Upper lobe of left lung (tissue), 4 donors: ENCODE measurements around the gene SERPINA12.

Experiments
- EP300 ChIP-seq, 4 donors: sonication (generic); formaldehyde crosslinking; IDR thresholded peaks; one replicate each; pipeline ENCODE4 v1.5.1; 2017; ENCODE audit warnings: antibody characterized with exemption in 4 of 4, control low read depth in 2 of 4
- POLR2A ChIP-seq, 4 donors: fragments of 450-650 bp; IDR thresholded peaks; one replicate each; pipeline ENCODE4 v1.5.1; 2016 to 2017; ENCODE audit warnings: antibody characterized with exemption in 4 of 4, mild to moderate bottlenecking in 2 of 4
- POLR2AphosphoS5 ChIP-seq, 2 donors: sonication (generic); formaldehyde crosslinking; IDR thresholded peaks; one replicate each; pipeline ENCODE4 v1.5.1; 2017; ENCODE audit warnings: antibody characterized with exemption in 2 of 2
- TF ChIP-seq, protein P1 (sequence below), 6 experiments: fragments of 450-650 bp in 4 of 6; fragments of 200-600 bp in 2 of 6; sonication (generic) in 2 of 6; IDR thresholded peaks; one replicate each; pipeline ENCODE4 v1.5.1; 2016 to 2019; ENCODE audit warnings: antibody characterized with exemption in 6 of 6

DNA sequence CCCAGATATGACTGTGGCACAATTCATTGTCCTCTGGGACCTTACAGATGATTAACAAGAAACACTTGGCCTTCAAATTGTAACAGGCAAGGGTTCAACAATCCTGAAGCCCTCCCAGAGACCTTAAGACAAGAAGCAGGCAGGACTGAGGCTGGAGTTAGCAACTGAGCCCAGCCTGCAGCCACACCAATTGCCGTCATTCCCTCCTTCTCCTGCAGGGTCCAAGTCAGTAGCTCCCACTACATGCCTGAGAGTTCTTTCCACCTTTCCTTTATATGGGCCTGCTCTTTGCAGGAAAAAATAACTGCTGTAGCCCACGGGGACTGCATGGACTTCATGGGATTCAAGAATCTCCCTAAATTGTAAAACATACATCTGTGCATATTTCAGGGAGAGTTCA lies 49.6 kb upstream of the SERPINA12 start:
- TF ChIP-seq, protein P1, sequence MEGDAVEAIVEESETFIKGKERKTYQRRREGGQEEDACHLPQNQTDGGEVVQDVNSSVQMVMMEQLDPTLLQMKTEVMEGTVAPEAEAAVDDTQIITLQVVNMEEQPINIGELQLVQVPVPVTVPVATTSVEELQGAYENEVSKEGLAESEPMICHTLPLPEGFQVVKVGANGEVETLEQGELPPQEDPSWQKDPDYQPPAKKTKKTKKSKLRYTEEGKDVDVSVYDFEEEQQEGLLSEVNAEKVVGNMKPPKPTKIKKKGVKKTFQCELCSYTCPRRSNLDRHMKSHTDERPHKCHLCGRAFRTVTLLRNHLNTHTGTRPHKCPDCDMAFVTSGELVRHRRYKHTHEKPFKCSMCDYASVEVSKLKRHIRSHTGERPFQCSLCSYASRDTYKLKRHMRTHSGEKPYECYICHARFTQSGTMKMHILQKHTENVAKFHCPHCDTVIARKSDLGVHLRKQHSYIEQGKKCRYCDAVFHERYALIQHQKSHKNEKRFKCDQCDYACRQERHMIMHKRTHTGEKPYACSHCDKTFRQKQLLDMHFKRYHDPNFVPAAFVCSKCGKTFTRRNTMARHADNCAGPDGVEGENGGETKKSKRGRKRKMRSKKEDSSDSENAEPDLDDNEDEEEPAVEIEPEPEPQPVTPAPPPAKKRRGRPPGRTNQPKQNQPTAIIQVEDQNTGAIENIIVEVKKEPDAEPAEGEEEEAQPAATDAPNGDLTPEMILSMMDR (IDR thresholded peaks at IDR 0.05) = no peak
- no peak for TF ChIP-seq POLR2AphosphoS5 (IDR thresholded peaks at IDR 0.05)
- TF ChIP-seq POLR2A (IDR thresholded peaks at IDR 0.05) = no peak
- TF ChIP-seq EP300 (IDR thresholded peaks at IDR 0.05) = no peak
